Measurements from ENCODE around the gene INPP5E.

Gene INPP5E

GRCh38 chr9:136391737-136392537 lies 47.7 kb downstream of the INPP5E start:
- TF ChIP-seq TAF1 (IDR thresholded peaks at IDR 0.05; ENCODE audit: borderline replicate concordance, insufficient read depth, low read length) (no peak), FOXP2 (optimal IDR thresholded peaks at IDR 0.05; ENCODE audit: borderline replicate concordance, extremely low read depth, extremely low read length, insufficient read depth) (no peak), REST (IDR thresholded peaks at IDR 0.05; ENCODE audit: insufficient read depth in 1 of 2, low read depth in 2 of 2, low read length in 2 of 2) (no peak)

GRCh38 chr9:136389396-136389795 lies 50.2 kb downstream of the INPP5E start:
- TF ChIP-seq FOXP2 (optimal IDR thresholded peaks at IDR 0.05; ENCODE audit: borderline replicate concordance, extremely low read depth, extremely low read length, insufficient read depth) (no peak), TAF1 (IDR thresholded peaks at IDR 0.05; ENCODE audit: borderline replicate concordance, insufficient read depth, low read length) (no peak), REST (IDR thresholded peaks at IDR 0.05; ENCODE audit: insufficient read depth in 1 of 2, low read depth in 2 of 2, low read length in 2 of 2) (no peak), POLR2AphosphoS5 (IDR thresholded peaks at IDR 0.05; ENCODE audit: low read depth, low read length) (no peak), SIN3A (IDR thresholded peaks at IDR 0.05; ENCODE audit: borderline replicate concordance, insufficient read depth, low read length) (no peak)

GRCh38 chr9:136387217-136387616 lies 52.4 kb downstream of the INPP5E start:
- no peak for TF ChIP-seq SIN3A (IDR thresholded peaks at IDR 0.05; ENCODE audit: borderline replicate concordance, insufficient read depth, low read length)
- no peak for TF ChIP-seq FOXP2 (optimal IDR thresholded peaks at IDR 0.05; ENCODE audit: borderline replicate concordance, extremely low read depth, extremely low read length, insufficient read depth)
- TF ChIP-seq POLR2AphosphoS5 (IDR thresholded peaks at IDR 0.05; ENCODE audit: low read depth, low read length): no peak
- no peak for TF ChIP-seq TAF1 (IDR thresholded peaks at IDR 0.05; ENCODE audit: borderline replicate concordance, insufficient read depth, low read length)
- no peak for TF ChIP-seq REST (IDR thresholded peaks at IDR 0.05; ENCODE audit: insufficient read depth in 1 of 2, low read depth in 2 of 2, low read length in 2 of 2)

- TF ChIP-seq POLR2AphosphoS5 (IDR thresholded peaks at IDR 0.05; ENCODE audit: low read depth, low read length): no peak
- TF ChIP-seq REST (IDR thresholded peaks at IDR 0.05; ENCODE audit: insufficient read depth in 1 of 2, low read depth in 2 of 2, low read length in 2 of 2): no peak
- TF ChIP-seq TAF1 (IDR thresholded peaks at IDR 0.05; ENCODE audit: borderline replicate concordance, insufficient read depth, low read length): no peak
- TF ChIP-seq FOXP2 (optimal IDR thresholded peaks at IDR 0.05; ENCODE audit: borderline replicate concordance, extremely low read depth, extremely low read length, insufficient read depth): no peak
- no peak for TF ChIP-seq SIN3A (IDR thresholded peaks at IDR 0.05; ENCODE audit: borderline replicate concordance, insufficient read depth, low read length)
Measured at GRCh38 chr9:136386018-136386417, 53.6 kb downstream of the INPP5E start.
